HEK293T (cell line): ENCODE results near the gene MBOAT1.

Experiments
- BHLHE40 ChIP-seq: fragments of 450-650 bp; IDR thresholded peaks from 2 replicates; pipeline ENCODE4 v1.6.1; 2016; ENCODE audit warnings: mild to moderate bottlenecking, moderate library complexity, borderline replicate concordance
- ELF4 ChIP-seq: fragments of 450-650 bp; IDR thresholded peaks from 2 replicates; pipeline ENCODE4 v1.6.1; 2017; ENCODE audit warnings: antibody characterized with exemption
- FOXK2 ChIP-seq: fragments of 450-650 bp; IDR thresholded peaks from 2 replicates; pipeline ENCODE4 v1.6.1; 2016; ENCODE audit warnings: mild to moderate bottlenecking
- FOXM1 ChIP-seq: fragments of 450-650 bp; IDR thresholded peaks from 2 replicates; pipeline ENCODE4 v1.6.1; 2017; ENCODE audit warnings: mild to moderate bottlenecking, borderline replicate concordance
- LEF1 ChIP-seq: fragments of 450-650 bp; IDR thresholded peaks from 2 replicates; pipeline ENCODE4 v1.6.1; 2017; ENCODE audit warnings: mild to moderate bottlenecking, borderline replicate concordance
- NFRKB ChIP-seq: fragments of 450-650 bp; IDR thresholded peaks from 2 replicates; pipeline ENCODE4 v1.6.1; 2016; ENCODE audit warnings: mild to moderate bottlenecking, moderate library complexity
- SP1 ChIP-seq: fragments of 450-650 bp; IDR thresholded peaks from 2 replicates; pipeline ENCODE4 v1.6.1; 2017
- TARDBP ChIP-seq: fragments of 450-650 bp; IDR thresholded peaks from 2 replicates; pipeline ENCODE4 v1.6.1; 2016
- ZNF384 ChIP-seq: fragments of 450-650 bp; IDR thresholded peaks from 2 replicates; pipeline ENCODE4 v1.6.1; 2016
- TF ChIP-seq, protein P1 (sequence below): fragments of 450-650 bp; IDR thresholded peaks from 2 replicates; pipeline ENCODE4 v1.6.1; 2016

DNA sequence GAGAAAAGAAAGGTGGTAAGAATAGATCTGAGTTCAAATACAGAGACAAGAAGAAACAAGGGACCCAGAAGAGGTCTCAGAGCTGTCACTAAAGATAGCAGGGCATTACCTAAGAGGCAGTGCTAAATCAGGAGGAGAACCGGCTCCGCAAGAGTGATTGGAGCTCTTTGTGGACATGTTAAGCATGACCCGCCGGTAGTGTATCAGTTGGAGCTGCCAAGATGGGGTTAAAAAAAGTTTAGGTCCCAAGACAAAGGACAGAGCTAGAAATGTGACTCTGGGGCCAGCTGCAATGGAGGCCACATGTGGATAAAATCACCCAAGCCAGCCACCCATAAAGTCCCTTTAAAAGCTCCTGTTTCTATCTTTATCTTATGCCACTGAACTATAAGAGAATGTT lies 93.4 kb downstream of the MBOAT1 start:
- TF ChIP-seq TARDBP (no peak), LEF1 (no peak), FOXK2 (no peak), ELF4 (no peak), NFRKB (no peak), FOXM1 (no peak), BHLHE40 (no peak), ZNF384 (no peak), SP1 (no peak)
- TF ChIP-seq, protein P1, sequence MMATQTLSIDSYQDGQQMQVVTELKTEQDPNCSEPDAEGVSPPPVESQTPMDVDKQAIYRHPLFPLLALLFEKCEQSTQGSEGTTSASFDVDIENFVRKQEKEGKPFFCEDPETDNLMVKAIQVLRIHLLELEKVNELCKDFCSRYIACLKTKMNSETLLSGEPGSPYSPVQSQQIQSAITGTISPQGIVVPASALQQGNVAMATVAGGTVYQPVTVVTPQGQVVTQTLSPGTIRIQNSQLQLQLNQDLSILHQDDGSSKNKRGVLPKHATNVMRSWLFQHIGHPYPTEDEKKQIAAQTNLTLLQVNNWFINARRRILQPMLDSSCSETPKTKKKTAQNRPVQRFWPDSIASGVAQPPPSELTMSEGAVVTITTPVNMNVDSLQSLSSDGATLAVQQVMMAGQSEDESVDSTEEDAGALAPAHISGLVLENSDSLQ = no peak
